K562 (cell line): Measurements from ENCODE around the gene DPH2. TPM values are rescaled to one million over a fixed set of nuclear protein-coding genes. Genes with fewer than 3 reads are reported as not detected.

Experiments used
- CBFB ChIP-seq: sonication (generic); formaldehyde crosslinking; IDR thresholded peaks from 2 replicates; pipeline ENCODE4 v1.4.0; 2020; ENCODE audit warnings: mild to moderate bottlenecking, missing genetic modification reagents
- CSDE1 ChIP-seq, 2 experiments: fragments of 450-650 bp; IDR thresholded peaks; 2 replicates each; pipeline ENCODE4 v1.6.1; 2016; ENCODE audit warnings: mild to moderate bottlenecking in 1 of 2
- CXXC5 ChIP-seq: fragments of 250-450 bp; sonication (Bioruptor Pico); IDR thresholded peaks from 2 replicates; pipeline ENCODE4 v1.8.0; 2022; ENCODE audit warnings: inconsistent platforms, mild to moderate bottlenecking, moderate library complexity
- E2F3 ChIP-seq: fragments of 250-450 bp; sonication (Bioruptor Pico); IDR thresholded peaks from 2 replicates; pipeline ENCODE4 v1.4.0; 2020; ENCODE audit warnings: mild to moderate bottlenecking
- ELK1 ChIP-seq: sonication (generic); formaldehyde crosslinking; IDR thresholded peaks from 2 replicates; pipeline ENCODE4 v1.8.1; 2022; ENCODE audit warnings: missing genetic modification reagents
- FIP1L1 ChIP-seq: fragments of 200-400 bp; formaldehyde crosslinking; IDR thresholded peaks from 2 replicates; pipeline ENCODE4 v1.6.1; 2018; ENCODE audit warnings: mild to moderate bottlenecking, low read depth, low read length; ENCODE audit not compliant: poor library complexity, severe bottlenecking
- MBD1 ChIP-seq: fragments of 250-450 bp; sonication (Bioruptor Pico); IDR thresholded peaks from 2 replicates; pipeline ENCODE4 v1.8.0; 2022; ENCODE audit warnings: inconsistent platforms
- NFATC3 ChIP-seq: fragments of 450-650 bp; IDR thresholded peaks from 2 replicates; pipeline ENCODE4 v1.6.1; 2017; ENCODE audit warnings: mild to moderate bottlenecking
- PHTF2 ChIP-seq: fragments of 250-450 bp; sonication (Bioruptor Pico); IDR thresholded peaks from 2 replicates; pipeline ENCODE4 v1.5.0; 2021; ENCODE audit warnings: mild to moderate bottlenecking
- POLR2A ChIP-seq: fragments of 450-650 bp; conservative IDR thresholded peaks from 2 replicates; pipeline ENCODE4 v1.6.1; 2016
- PTBP1 ChIP-seq: fragments of 200-400 bp; formaldehyde crosslinking; IDR thresholded peaks from 2 replicates; pipeline ENCODE4 v1.6.1; 2017; ENCODE audit warnings: low read depth, low read length
- SIN3B ChIP-seq: fragments of 450-650 bp; IDR thresholded peaks from 2 replicates; pipeline ENCODE4 v1.6.1; 2017; ENCODE audit warnings: low read depth, mild to moderate bottlenecking, moderate library complexity
- SMAD4 ChIP-seq: fragments of 250-450 bp; sonication (Bioruptor Pico); conservative IDR thresholded peaks from 2 replicates; pipeline ENCODE4 v1.8.0; 2021; ENCODE audit warnings: inconsistent platforms, mild to moderate bottlenecking, moderate library complexity
- TAF9B ChIP-seq: fragments of 450-650 bp; IDR thresholded peaks from 2 replicates; pipeline ENCODE4 v1.6.1; 2018; ENCODE audit warnings: mild to moderate bottlenecking; ENCODE audit not compliant: partially characterized antibody
- TEAD1 ChIP-seq, 2 experiments: fragments of 450-650 bp in 1 of 2; sonication (generic) in 1 of 2; formaldehyde crosslinking; IDR thresholded peaks; 2 replicates each; pipeline versions ENCODE4 v1.4.0 to v1.8.0; 2020 to 2022; ENCODE audit warnings: mild to moderate bottlenecking in 2 of 2, missing genetic modification reagents in 1 of 2
- ZNF232 ChIP-seq: sonication (generic); formaldehyde crosslinking; IDR thresholded peaks from 2 replicates; pipeline ENCODE4 v1.8.0; 2022; ENCODE audit warnings: mild to moderate bottlenecking, missing genetic modification reagents
- ZNF445 ChIP-seq: fragments of 250-450 bp; sonication (Bioruptor Pico); IDR thresholded peaks from 2 replicates; pipeline ENCODE4 v1.4.0; 2020; ENCODE audit warnings: low read depth, mild to moderate bottlenecking, moderate library complexity
- ZNF668 ChIP-seq: fragments of 250-450 bp; sonication (Bioruptor Pico); IDR thresholded peaks from 2 replicates; pipeline ENCODE4 v1.8.0; 2022; ENCODE audit warnings: mild to moderate bottlenecking, inconsistent platforms
- polyA plus RNA-seq, 8 experiments: library from polyadenylated mRNA; depleted of rRNA in 4 of 8; stranded (reverse) in 5 of 8; unstranded in 3 of 8; fragments of >200 nt; fragmentation: Nextera tagmentation in 2 of 8; fragmentation: Illumina TruSeq in 1 of 8; extraction: Ambion mirVana in 2 of 8; extraction: Trizol in 1 of 8; gene quantifications; 2 replicates each; pipeline versions ENCODE4 v1.2.1 to v1.2.3, GENCODE V29; 2011 to 2014; ENCODE audit warnings: inconsistent platforms in 1 of 8, missing spikeins in 1 of 8
- total RNA-seq, 7 experiments: library from RNA; depleted of rRNA in 6 of 7; stranded (reverse); fragments of >200 nt in 6 of 7; fragmentation: Illumina TruSeq in 2 of 7; extraction: Trizol in 2 of 7; gene quantifications; 2 replicates each; pipeline versions ENCODE4 v1.2.1 to v1.2.3, GENCODE V29; 2011 to 2021; ENCODE audit warnings: low replicate concordance in 1 of 7
- TF ChIP-seq, protein P1 (sequence below): fragments of 250-450 bp; sonication (Bioruptor Pico); IDR thresholded peaks from 2 replicates; pipeline ENCODE4 v1.8.0; 2022; ENCODE audit warnings: moderate library complexity, mild to moderate bottlenecking, inconsistent platforms
- TF ChIP-seq, protein P2 (sequence below): fragments of 200-800 bp; sonication (Bioruptor generic); IDR thresholded peaks from 2 replicates; pipeline ENCODE4 v1.6.1; 2016; ENCODE audit warnings: missing genetic modification characterization, missing compliant biosample characterization

DPH2 gene
- total and polyA plus RNA-seq, 9 of the 15 experiments (the other 6 are each of a cell fraction or from before 2014, with no cell fraction given) = 17.9 to 94.1 (median 68.1) TPM

- peak; percentile 75 for TF ChIP-seq SMAD4 (CRISPR knock-in tag)
- peak; percentile 82; the same call in 1 of the 2 replicates for TF ChIP-seq SIN3B
- no peak for TF ChIP-seq ZNF232 (CRISPR knock-in tag)
- TF ChIP-seq FIP1L1 = peak; percentile 97
- TF ChIP-seq, protein P1, sequence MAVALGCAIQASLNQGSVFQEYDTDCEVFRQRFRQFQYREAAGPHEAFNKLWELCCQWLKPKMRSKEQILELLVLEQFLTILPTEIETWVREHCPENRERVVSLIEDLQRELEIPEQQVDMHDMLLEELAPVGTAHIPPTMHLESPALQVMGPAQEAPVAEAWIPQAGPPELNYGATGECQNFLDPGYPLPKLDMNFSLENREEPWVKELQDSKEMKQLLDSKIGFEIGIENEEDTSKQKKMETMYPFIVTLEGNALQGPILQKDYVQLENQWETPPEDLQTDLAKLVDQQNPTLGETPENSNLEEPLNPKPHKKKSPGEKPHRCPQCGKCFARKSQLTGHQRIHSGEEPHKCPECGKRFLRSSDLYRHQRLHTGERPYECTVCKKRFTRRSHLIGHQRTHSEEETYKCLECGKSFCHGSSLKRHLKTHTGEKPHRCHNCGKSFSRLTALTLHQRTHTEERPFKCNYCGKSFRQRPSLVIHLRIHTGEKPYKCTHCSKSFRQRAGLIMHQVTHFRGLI (CRISPR knock-in tag) = no peak
- TF ChIP-seq E2F3 (CRISPR knock-in tag) = peak; percentile 79
- no peak for TF ChIP-seq MBD1 (CRISPR knock-in tag)
- TF ChIP-seq ZNF445 = no peak
- TF ChIP-seq, protein P2, sequence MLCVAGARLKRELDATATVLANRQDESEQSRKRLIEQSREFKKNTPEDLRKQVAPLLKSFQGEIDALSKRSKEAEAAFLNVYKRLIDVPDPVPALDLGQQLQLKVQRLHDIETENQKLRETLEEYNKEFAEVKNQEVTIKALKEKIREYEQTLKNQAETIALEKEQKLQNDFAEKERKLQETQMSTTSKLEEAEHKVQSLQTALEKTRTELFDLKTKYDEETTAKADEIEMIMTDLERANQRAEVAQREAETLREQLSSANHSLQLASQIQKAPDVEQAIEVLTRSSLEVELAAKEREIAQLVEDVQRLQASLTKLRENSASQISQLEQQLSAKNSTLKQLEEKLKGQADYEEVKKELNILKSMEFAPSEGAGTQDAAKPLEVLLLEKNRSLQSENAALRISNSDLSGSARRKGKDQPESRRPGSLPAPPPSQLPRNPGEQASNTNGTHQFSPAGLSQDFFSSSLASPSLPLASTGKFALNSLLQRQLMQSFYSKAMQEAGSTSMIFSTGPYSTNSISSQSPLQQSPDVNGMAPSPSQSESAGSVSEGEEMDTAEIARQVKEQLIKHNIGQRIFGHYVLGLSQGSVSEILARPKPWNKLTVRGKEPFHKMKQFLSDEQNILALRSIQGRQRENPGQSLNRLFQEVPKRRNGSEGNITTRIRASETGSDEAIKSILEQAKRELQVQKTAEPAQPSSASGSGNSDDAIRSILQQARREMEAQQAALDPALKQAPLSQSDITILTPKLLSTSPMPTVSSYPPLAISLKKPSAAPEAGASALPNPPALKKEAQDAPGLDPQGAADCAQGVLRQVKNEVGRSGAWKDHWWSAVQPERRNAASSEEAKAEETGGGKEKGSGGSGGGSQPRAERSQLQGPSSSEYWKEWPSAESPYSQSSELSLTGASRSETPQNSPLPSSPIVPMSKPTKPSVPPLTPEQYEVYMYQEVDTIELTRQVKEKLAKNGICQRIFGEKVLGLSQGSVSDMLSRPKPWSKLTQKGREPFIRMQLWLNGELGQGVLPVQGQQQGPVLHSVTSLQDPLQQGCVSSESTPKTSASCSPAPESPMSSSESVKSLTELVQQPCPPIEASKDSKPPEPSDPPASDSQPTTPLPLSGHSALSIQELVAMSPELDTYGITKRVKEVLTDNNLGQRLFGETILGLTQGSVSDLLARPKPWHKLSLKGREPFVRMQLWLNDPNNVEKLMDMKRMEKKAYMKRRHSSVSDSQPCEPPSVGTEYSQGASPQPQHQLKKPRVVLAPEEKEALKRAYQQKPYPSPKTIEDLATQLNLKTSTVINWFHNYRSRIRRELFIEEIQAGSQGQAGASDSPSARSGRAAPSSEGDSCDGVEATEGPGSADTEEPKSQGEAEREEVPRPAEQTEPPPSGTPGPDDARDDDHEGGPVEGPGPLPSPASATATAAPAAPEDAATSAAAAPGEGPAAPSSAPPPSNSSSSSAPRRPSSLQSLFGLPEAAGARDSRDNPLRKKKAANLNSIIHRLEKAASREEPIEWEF = no peak
- TF ChIP-seq TEAD1 (CRISPR knock-in tag; IDR thresholded peaks at IDR 0.05) = peak in 1 of 2 experiments; percentile 25; a peak in 1 of 4 replicates
- TF ChIP-seq NFATC3 = no peak
- no peak for TF ChIP-seq TAF9B
- peak; percentile 99 for TF ChIP-seq CXXC5 (CRISPR knock-in tag)
- no peak for TF ChIP-seq PHTF2 (CRISPR knock-in tag)
- TF ChIP-seq CSDE1 (IDR thresholded peaks at IDR 0.05) = no peak
- 0 out of 2 replicates have a peak, but pooled peaks have one; percentile 11 for TF ChIP-seq ZNF668
- TF ChIP-seq ELK1 (CRISPR knock-in tag) = no peak
- TF ChIP-seq POLR2A = peak; percentile 81
- TF ChIP-seq PTBP1 = no peak
- TF ChIP-seq CBFB (CRISPR knock-in tag) = peak; percentile 96
These were observed 4.8 kb downstream of the DPH2 start, which contains the start of gene ATP6V0B (continued) for GRCh38 chr1:43974443-43975248.
